Left renal pelvis (tissue), 4 donors: ENCODE data around the gene PARP11. TPM values are rescaled to one million over a fixed set of nuclear protein-coding genes. Genes with fewer than 3 reads are reported as not detected.
"Not testable (repeated sequence)": the region's sequence is repeated elsewhere in the genome, so short reads cannot be mapped to it uniquely, and the experiment has no call there.

Source experiments
- DNase-seq, 4 donors: peaks; one replicate each; pipeline ENCODE4 v3.0.0-alpha.2; 2013; ENCODE audit warnings: low read depth in 4 of 4, low spot score in 3 of 4
- polyA plus RNA-seq, 4 donors: library from polyadenylated mRNA; unstranded; fragments of 120-200 nt; gene quantifications; one replicate each; pipeline ENCODE4 v1.2.1, GENCODE V29; 2013; ENCODE audit not compliant: insufficient read length in 4 of 4

PARP11 gene
- polyA plus RNA-seq, 4 donors = 11.8 to 17.4 (median 15.2) TPM

GRCh38 chr12:3884671-3885070 is 11.5 kb upstream of the PARP11 start:
- DNase-seq = no peak

DNA sequence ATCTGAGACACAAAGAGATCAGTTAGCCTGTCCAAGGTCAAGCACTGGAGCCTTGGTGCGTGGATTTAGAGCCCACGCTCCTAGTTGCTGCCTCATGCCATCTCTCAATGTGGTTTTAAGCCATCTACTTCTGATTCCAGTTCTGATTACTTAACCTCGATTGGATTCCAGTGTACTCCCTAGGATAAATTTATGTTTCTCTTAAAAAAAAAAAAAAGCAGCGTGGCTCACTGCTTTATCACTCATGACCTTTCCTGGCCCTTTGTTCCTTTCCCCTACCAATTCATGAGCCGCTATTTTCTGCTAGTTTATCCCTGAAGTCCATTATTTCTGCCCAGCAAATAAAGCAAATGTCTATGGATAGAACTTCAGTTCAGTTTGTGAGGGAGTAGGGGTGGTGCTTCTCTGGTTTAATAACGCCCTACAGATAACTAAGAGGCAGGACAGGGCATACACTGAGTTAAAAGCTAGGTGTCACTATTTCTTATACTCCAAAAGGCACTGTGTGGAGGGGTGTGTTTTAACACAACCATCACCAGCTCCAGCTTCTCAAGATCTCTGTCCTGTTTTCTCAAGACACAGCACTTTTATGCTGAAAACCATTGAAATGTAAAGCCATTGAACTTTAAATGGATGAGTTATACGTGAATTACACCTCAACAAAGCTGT is 9.8 kb upstream of the PARP11 start:
- no peak for DNase-seq

DNA sequence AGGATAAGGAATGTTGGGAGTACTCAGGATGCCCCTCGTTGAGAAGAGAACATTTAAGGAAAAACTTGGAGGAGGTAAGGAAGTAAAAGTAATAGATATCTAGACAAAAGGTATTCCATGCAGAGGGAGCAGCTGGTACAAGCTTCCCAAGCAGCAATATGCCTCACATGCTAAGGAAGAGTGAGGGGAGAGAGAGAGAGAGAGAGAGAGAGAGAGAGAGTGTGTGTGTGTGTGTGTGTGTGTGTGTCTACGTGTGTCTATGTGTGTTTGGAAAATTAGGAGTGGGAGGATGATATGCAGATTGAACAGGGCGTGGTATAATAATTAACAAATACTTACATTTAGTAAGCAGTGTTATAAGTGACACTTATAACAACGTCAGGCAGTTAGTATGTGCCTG is 9.2 kb upstream of the PARP11 start:
- DNase-seq = no peak

DNA sequence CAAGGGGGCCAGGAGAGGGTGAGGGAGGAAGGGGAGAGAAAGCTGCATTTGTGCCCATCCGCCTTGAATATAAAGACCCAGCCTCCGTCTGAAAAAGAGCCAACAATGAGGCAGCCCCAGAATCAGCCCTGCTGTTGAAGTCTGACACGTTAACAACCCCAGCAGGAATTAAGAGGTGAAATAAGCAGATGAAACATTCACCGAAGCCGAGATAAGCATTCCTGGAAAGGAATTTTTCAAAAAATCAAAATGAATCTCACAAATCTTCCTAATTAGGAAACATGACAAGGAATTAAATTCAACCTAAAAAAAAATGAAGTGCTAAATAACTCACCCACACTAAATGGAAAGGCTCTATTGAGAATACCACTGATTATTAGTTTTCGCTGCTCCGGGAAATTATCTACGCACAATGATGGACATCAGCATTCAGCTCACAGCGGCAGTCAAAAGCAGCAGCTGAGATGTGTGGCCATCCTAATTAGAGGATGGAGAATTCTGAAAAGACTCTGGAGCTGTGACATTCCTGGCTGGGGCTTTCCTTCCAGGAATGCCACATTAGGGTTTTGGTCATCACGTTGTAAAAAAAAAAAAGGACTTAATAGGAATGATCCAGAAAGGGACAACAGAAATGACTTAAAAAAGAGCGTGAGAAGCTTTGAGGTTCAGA is 8.2 kb upstream of the PARP11 start:
- no peak for DNase-seq

DNA sequence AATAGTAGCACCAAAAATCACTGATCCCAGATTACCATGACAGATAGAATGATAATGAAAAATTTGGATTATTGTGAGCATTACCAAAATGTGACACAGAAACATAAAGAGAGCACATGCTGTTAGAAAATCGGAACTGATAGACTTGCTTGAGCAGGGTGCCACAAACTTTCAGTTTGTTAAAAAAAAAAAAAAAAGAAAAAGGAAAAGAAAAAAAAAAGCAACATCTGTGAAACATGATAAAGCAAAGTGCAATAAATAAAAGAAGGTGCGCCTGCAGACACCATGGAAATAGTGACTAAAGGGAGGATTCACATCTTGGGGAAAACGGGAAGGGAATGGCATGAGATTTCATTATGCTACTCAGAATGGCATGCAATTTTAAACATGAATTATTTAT is 6.6 kb upstream of the PARP11 start:
- DNase-seq = no peak

- no peak for DNase-seq
These were observed 1.8 kb downstream of the PARP11 start for GRCh38 chr12:3871356-3871755.

GRCh38 chr12:3869865-3870264 is 3.3 kb downstream of the PARP11 start:
- DNase-seq = no peak

- DNase-seq = no peak
These were observed 3.8 kb downstream of the PARP11 start for GRCh38 chr12:3869433-3869832.

- no peak for DNase-seq
These were observed 9.4 kb downstream of the PARP11 start for GRCh38 chr12:3863756-3864155.

DNA sequence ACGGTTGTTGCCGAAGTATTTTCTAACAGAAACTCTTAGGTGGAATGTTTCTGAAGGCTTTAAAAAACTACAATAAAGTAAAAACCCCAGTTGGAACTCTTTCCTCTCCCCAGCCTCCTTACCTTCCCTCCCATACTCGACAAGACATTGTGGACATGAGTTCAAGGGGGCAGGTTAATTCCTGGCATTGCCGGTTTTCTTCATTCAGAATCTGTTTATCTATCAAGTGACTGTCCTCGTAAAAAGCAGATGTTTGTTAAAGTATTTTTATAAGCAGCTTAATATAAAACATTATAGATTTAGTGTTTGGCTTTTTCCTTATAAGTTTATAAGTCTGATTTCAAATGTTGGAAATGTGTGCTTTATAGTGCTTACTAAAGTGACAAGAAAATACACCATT is 30.7 kb downstream of the PARP11 start:
- no peak for DNase-seq

- no peak for DNase-seq
These were observed 31.4 kb downstream of the PARP11 start for GRCh38 chr12:3841783-3842182.

DNA sequence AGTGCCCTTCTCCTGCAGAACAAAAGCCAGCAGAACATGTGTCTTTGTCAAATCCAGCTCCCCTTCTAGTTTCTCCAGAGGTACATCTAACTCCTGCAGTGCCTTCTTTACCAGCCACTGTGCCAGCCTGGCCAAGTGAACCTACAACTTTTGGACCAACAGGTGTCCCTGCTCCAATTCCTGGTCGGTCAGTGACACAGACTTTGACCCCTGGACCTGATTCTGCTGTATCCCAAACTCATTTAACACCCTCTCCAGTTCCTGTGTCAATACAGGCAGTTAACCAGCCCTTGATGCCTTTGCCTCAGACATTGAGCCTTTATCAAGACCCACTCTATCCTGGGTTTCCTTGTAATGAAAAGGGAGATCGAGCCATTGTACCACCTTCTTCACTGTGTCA is 32.4 kb downstream of the PARP11 start:
- DNase-seq = not testable (repeated sequence)

- DNase-seq = not testable (repeated sequence)
These were observed 33.5 kb downstream of the PARP11 start for GRCh38 chr12:3839745-3840144.

DNA sequence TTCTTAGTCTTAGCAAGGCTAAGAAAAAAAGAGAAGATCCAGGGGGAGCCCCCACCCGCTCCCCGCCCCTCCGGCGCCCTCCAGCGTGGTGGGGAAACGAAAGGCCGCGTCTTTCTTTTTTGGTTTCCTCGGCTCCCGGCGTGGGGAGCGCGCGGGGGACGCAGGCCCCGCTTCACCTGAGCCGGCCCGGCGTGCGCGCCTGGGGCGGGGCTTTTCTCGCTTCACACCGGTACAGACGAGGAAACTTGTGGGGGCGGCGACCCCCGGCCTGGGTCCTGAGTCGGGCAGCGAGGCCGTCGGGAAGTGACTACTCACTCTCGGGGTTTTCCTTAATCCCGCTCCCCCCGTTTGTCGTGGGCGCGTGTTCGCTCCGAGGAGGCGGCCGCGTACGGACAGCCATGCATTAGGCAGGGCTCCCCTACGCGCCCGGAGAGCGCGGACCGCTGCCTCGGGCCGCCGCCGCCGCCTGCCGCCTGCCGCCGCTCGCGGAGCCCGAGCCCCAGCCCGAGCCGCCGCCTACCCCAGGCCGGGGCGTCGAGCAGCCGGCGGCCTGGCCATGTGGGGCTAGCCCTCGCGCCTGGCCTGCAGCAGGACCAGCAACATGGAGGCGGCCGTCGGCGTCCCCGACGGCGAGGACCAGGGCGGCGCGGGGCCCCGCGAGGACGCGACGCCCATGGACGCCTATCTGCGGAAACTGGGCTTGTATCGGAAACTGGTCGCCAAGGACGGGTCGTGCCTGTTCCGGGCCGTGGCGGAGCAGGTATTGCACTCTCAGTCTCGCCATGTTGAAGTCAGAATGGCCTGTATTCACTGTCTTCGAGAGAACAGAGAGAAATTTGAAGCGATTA is 34.3 kb downstream of the PARP11 start:
- not testable (repeated sequence) for DNase-seq

DNA sequence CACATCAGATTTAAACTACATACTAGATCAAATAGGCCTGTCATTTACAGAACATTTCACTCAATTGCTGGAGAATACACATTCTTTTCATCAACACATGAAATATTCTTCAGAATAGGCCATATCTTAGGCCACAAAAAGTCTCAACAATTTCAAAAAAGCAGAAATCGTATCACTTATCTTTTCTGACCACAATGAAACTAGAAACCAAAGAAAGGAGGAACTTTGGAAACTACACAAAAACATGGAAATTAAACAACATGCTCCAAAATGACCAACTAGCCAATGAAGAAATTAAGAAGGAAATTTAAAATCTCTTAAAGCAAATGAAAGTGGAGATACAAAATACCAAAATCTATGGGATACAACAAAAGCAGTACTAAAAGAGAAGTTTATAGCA is 35.1 kb downstream of the PARP11 start:
- DNase-seq = no peak

DNA sequence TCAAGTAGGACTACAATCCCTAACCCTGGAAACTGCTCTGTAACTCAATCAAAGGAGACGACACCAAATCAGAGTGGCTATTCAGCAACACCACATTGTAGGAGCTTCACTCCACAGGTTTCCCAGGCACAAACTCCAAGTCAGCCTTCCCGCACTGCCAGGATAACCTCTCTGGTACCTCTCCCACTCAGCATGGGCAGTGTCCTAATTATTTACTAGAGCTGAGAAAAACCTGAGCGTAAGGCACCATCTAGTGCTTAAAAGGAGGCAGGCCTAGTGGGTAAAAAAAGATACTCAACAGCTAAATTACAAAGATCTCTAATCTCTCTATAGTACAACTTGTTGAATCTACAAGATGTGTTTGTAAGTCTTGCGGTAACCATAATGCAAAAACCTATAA is 36.1 kb downstream of the PARP11 start:
- DNase-seq = no peak

GRCh38 chr12:3836641-3837040 is 36.6 kb downstream of the PARP11 start:
- no peak for DNase-seq

GRCh38 chr12:3835914-3836313 is 37.3 kb downstream of the PARP11 start:
- DNase-seq = no peak

- no peak for DNase-seq
These were observed 38.4 kb downstream of the PARP11 start for GRCh38 chr12:3834774-3835173.

- no peak for DNase-seq
These were observed 39.4 kb downstream of the PARP11 start for GRCh38 chr12:3833670-3834310.

DNA sequence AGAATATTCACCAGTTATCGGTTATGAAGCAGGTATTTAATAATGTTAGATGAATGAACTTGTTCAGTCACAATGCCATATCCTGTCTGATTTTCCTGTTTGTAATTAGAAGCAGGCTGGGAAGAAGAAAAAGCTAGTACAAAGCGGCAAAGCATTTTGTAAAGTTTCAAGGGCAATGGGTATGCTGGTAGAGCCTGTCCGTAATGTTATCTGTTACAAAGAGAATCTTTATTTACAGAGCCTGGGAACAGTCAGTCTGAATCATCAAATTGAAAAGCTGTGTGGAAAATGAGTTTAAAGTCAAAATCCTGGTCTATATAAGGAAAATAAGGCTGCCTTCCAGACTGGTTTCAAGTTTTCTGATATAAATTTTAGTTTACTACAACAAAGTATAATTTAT is 40.5 kb downstream of the PARP11 start:
- DNase-seq = no peak
